Measurements from ENCODE around the gene BID. TPM values are rescaled to one million over a fixed set of nuclear protein-coding genes. Genes with fewer than 3 reads are reported as not detected.
A peak's percentile ranks its signal among the peaks of the same experiment; 100 is the strongest.

Gene BID
- total and polyA plus RNA-seq, 5 donors from 2014 or later = 17.6 to 84.0 (median 64.3) TPM

- Histone ChIP-seq H3K4me1 (ENCODE audit: control insufficient read depth, insufficient read depth, low read length, poor library complexity, severe bottlenecking) (no peaks in the 10 kb centered on the region), H3K36me3 (ENCODE audit: control insufficient read depth, insufficient read depth, low read length) (peaks cover 4% of the 10 kb centered on the region), H3K9me3 (ENCODE audit: control insufficient read depth in 2 of 2, low read length in 2 of 2) (no peaks in the 10 kb centered on the region), H3K27me3 (ENCODE audit: control insufficient read depth, insufficient read depth, low read length) (no peaks in the 10 kb centered on the region), H3K4me3 (ENCODE audit: low read depth, low read length) (no peak overlapping the region), H3K27ac (ENCODE audit: insufficient read depth, low read length, poor library complexity, severe bottlenecking) (no peak overlapping the region)
- no peaks in the 10 kb centered on the region for H3K4me1 Mint-ChIP-seq
- H3K27me3 Mint-ChIP-seq = no peaks in the 10 kb centered on the region
- ATAC-seq (ENCODE audit: low read depth in 2 of 2) = no peak
- H3K27ac Mint-ChIP-seq = peak overlapping the region in 1 of 3 donors; percentile 32
- H3K9me3 Mint-ChIP-seq = no peaks in the 10 kb centered on the region
- peaks cover 4% of the 10 kb centered on the region for H3K36me3 Mint-ChIP-seq
- H3K4me3 Mint-ChIP-seq = no peak overlapping the region
- DNase-seq = no peak
Observed at GRCh38 chr22:17791196-17791595, 16.9 kb upstream of the BID start.

- H3K27ac Mint-ChIP-seq = peak overlapping the region in 1 of 3 donors; percentile 86
- DNase-seq = no peak
- Histone ChIP-seq H3K4me1 (ENCODE audit: control insufficient read depth, insufficient read depth, low read length, poor library complexity, severe bottlenecking) (no peaks in the 10 kb centered on the region), H3K27ac (ENCODE audit: insufficient read depth, low read length, poor library complexity, severe bottlenecking) (no peak overlapping the region), H3K27me3 (ENCODE audit: control insufficient read depth, insufficient read depth, low read length) (no peaks in the 10 kb centered on the region), H3K4me3 (ENCODE audit: low read depth, low read length) (no peak overlapping the region), H3K9me3 (ENCODE audit: control insufficient read depth in 2 of 2, low read length in 2 of 2) (no peaks in the 10 kb centered on the region), H3K36me3 (ENCODE audit: control insufficient read depth, insufficient read depth, low read length) (peaks cover 4% of the 10 kb centered on the region)
- no peaks in the 10 kb centered on the region for H3K9me3 Mint-ChIP-seq
- no peak overlapping the region for H3K4me3 Mint-ChIP-seq
- ATAC-seq (ENCODE audit: low read depth in 2 of 2) = no peak
- H3K36me3 Mint-ChIP-seq = peaks cover 4% of the 10 kb centered on the region
- H3K4me1 Mint-ChIP-seq = no peaks in the 10 kb centered on the region
- H3K27me3 Mint-ChIP-seq = no peaks in the 10 kb centered on the region
Observed at GRCh38 chr22:17789379-17790200, 15.3 kb upstream of the BID start.

- no peak for ATAC-seq (ENCODE audit: low read depth in 2 of 2)
- peak overlapping the region in 1 of 3 donors; percentile 86 for H3K27ac Mint-ChIP-seq
Observed at GRCh38 chr22:17788528-17789378, 14.5 kb upstream of the BID start.

GRCh38 chr22:17787716-17788330 lies 13.6 kb upstream of the BID start:
- Histone ChIP-seq H3K9me3 (ENCODE audit: control insufficient read depth in 2 of 2, low read length in 2 of 2) (no peaks in the 10 kb centered on the region), H3K36me3 (ENCODE audit: control insufficient read depth, insufficient read depth, low read length) (peaks cover 4% of the 10 kb centered on the region), H3K27me3 (ENCODE audit: control insufficient read depth, insufficient read depth, low read length) (no peaks in the 10 kb centered on the region), H3K27ac (ENCODE audit: insufficient read depth, low read length, poor library complexity, severe bottlenecking) (no peak overlapping the region), H3K4me1 (ENCODE audit: control insufficient read depth, insufficient read depth, low read length, poor library complexity, severe bottlenecking) (no peaks in the 10 kb centered on the region), H3K4me3 (ENCODE audit: low read depth, low read length) (no peak overlapping the region)
- ATAC-seq (ENCODE audit: low read depth in 2 of 2) = no peak
- DNase-seq = no peak
- Mint-ChIP-seq H3K4me1 (peaks cover 0 to 2% (median 0%) of the 10 kb centered on the region in 4 donors), H3K27me3 (no peaks in the 10 kb centered on the region), H3K27ac (no peak overlapping the region), H3K36me3 (no peaks in the 10 kb centered on the region), H3K9me3 (no peaks in the 10 kb centered on the region), H3K4me3 (no peak overlapping the region)

More at GRCh38 chr22:17788528-17789378, 14.5 kb upstream of the BID start:
- Histone ChIP-seq H3K27ac (ENCODE audit: insufficient read depth, low read length, poor library complexity, severe bottlenecking) (no peak overlapping the region), H3K36me3 (ENCODE audit: control insufficient read depth, insufficient read depth, low read length) (peaks cover 4% of the 10 kb centered on the region), H3K9me3 (ENCODE audit: control insufficient read depth in 2 of 2, low read length in 2 of 2) (no peaks in the 10 kb centered on the region), H3K4me3 (ENCODE audit: low read depth, low read length) (no peak overlapping the region), H3K4me1 (ENCODE audit: control insufficient read depth, insufficient read depth, low read length, poor library complexity, severe bottlenecking) (no peaks in the 10 kb centered on the region), H3K27me3 (ENCODE audit: control insufficient read depth, insufficient read depth, low read length) (no peaks in the 10 kb centered on the region)
- no peak for DNase-seq
- H3K36me3 Mint-ChIP-seq = peaks cover 4% of the 10 kb centered on the region
- no peaks in the 10 kb centered on the region for H3K27me3 Mint-ChIP-seq
- no peak overlapping the region for H3K4me3 Mint-ChIP-seq
- H3K4me1 Mint-ChIP-seq = no peaks in the 10 kb centered on the region
- H3K9me3 Mint-ChIP-seq = no peaks in the 10 kb centered on the region

GRCh38 chr22:17787241-17787640 lies 13.0 kb upstream of the BID start:
- Mint-ChIP-seq H3K9me3 (no peaks in the 10 kb centered on the region), H3K4me1 (peaks cover 0 to 2% (median under 1%) of the 10 kb centered on the region in 4 donors), H3K27ac (no peak overlapping the region), H3K4me3 (no peak overlapping the region), H3K36me3 (no peaks in the 10 kb centered on the region), H3K27me3 (no peaks in the 10 kb centered on the region)
- no peaks in the 10 kb centered on the region for H3K4me1 ChIP-seq (ENCODE audit: control insufficient read depth, insufficient read depth, low read length, poor library complexity, severe bottlenecking)
- ATAC-seq (ENCODE audit: low read depth in 2 of 2) = no peak
- no peak overlapping the region for H3K27ac ChIP-seq (ENCODE audit: insufficient read depth, low read length, poor library complexity, severe bottlenecking)
- peaks cover 4% of the 10 kb centered on the region for H3K36me3 ChIP-seq (ENCODE audit: control insufficient read depth, insufficient read depth, low read length)
- H3K9me3 ChIP-seq (ENCODE audit: control insufficient read depth in 2 of 2, low read length in 2 of 2) = no peaks in the 10 kb centered on the region
- DNase-seq = no peak
- H3K4me3 ChIP-seq (ENCODE audit: low read depth, low read length) = no peak overlapping the region
- no peaks in the 10 kb centered on the region for H3K27me3 ChIP-seq (ENCODE audit: control insufficient read depth, insufficient read depth, low read length)

- H3K27ac Mint-ChIP-seq = no peak overlapping the region
Observed at GRCh38 chr22:17786435-17787161, 12.3 kb upstream of the BID start.

More at GRCh38 chr22:17786435-17787161, 12.3 kb upstream of the BID start:
- Histone ChIP-seq H3K4me3 (ENCODE audit: low read depth, low read length) (no peak overlapping the region), H3K27ac (ENCODE audit: insufficient read depth, low read length, poor library complexity, severe bottlenecking) (no peak overlapping the region), H3K36me3 (ENCODE audit: control insufficient read depth, insufficient read depth, low read length) (peaks cover 4% of the 10 kb centered on the region), H3K27me3 (ENCODE audit: control insufficient read depth, insufficient read depth, low read length) (no peaks in the 10 kb centered on the region), H3K4me1 (ENCODE audit: control insufficient read depth, insufficient read depth, low read length, poor library complexity, severe bottlenecking) (peaks cover 2% of the 10 kb centered on the region), H3K9me3 (ENCODE audit: control insufficient read depth in 2 of 2, low read length in 2 of 2) (no peaks in the 10 kb centered on the region)
- DNase-seq = peak in 1 of 3 donors; percentile 39
- H3K36me3 Mint-ChIP-seq = no peaks in the 10 kb centered on the region
- no peak for ATAC-seq (ENCODE audit: low read depth in 2 of 2)
- H3K4me3 Mint-ChIP-seq = no peak overlapping the region
- H3K27me3 Mint-ChIP-seq = no peaks in the 10 kb centered on the region
- peaks cover 0 to 3% (median 2%) of the 10 kb centered on the region in 4 donors for H3K4me1 Mint-ChIP-seq
- no peaks in the 10 kb centered on the region for H3K9me3 Mint-ChIP-seq

Data from CD4-positive, CD25-positive, alpha-beta regulatory T cell (primary cell).